ENCODE results near the gene SV2B.
A peak's percentile ranks its signal among the peaks of the same experiment; 100 is the strongest.

SV2B gene

DNA sequence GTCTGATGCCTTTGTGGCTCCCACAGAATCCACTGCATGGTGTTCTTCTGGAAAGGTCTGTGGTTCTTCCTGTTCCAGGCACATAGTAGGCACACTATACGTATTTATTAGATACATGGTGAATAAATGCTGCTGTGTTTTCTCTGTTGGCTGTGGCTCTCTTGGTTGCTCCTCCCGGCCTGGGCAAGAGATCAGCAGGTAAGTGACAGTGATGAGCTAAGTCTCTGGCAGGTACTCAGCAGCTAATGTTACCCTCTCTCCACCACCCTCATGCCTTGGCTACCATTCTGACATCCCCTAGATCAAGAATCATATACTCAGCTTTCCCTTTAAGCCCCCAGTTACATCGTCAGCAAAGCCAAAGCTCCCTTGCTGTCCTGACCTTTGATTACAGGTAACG lies 8.4 kb downstream of the SV2B start:
- DNase-seq, result no peak

DNA sequence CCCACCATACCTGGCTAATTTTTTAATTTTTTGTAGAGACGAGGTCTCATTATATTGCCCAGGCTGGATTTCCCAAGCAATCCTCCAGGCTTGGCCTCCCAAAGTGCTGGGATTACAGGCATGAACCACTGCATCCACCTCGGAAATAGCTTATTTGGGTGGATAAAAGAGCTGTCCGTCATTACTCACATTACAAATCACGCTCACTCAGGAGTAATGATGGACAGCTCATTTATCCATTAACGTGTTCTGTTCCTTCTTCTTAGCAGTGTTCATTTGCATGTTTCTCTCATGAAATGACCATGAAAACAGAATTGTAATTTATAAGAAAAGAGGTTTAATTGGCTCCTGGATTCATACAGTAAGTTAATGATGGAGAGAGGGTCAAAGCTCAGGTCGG lies 9.8 kb downstream of the SV2B start:
- no peak for DNase-seq

- DNase-seq, result no peak
Observed at GRCh38 chr15:91110407-91110806, 10.3 kb downstream of the SV2B start.

- no peak for DNase-seq
Observed at GRCh38 chr15:91113030-91113429, 13.0 kb downstream of the SV2B start.

- no peak for DNase-seq
Observed at GRCh38 chr15:91114301-91114700, 14.2 kb downstream of the SV2B start.

DNA sequence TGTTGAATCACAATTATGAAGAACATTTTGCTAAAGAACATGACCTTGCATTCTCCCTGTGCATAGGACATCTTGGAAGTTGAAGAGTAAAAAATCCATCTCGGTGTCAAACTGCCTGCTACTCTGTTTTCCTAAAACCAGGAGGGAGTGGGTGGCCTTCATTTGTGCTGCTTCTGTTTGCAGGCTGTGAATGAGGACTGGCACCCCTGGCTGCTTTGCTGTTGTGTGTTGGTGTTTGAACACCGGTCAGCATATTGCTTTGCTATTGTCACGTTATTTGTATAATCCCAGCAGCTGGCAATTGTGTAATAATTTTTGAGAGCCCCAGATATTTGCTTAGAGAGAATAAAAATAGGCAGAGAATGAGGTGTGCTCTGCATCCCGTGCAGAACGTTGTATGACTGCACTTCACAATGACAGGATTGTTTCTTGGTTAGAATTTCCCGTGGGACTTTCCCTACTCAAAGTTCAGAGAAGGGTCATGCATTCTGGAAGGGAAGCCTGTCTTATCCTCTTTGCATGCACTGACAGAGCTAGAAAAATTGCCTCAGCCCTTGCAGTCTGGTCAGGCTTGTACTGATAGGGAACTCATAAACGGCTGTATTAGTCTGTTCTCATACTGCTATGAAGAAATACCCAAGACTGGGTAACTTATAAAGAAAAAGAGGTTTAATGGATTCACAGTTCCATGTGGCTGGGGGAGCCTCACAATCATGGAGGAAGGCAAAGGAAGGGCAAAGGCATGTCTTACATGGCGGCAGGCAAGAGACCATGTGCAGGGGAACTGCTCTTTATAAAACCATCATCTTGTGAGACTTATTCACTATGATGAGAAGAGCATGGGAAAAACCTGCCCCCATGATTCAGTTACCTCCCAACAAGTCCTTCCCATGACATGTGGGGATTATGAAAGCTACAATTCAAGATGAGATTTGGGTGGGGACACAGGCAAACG lies 16.3 kb downstream of the SV2B start:
- DNase-seq, result peak; percentile 84

DNA sequence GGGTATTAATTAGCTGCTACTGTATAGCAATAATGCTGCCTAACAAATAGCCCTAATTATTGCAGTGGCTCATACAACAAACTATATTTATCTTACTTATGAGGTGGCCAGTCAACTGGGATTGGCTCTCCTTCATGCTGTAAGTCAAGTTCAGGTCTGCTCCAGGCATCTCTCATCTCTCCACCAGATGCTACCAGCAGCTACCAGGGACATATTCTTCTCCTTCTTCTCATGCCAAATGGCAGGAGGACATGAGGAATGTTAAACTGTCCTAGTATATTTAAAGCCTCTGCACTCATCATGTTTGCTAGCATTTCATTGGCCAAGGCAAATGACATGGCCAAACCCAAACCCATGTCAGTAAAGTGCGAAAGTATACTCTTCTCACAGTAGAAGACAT lies 17.3 kb downstream of the SV2B start:
- no peak for DNase-seq

DNA sequence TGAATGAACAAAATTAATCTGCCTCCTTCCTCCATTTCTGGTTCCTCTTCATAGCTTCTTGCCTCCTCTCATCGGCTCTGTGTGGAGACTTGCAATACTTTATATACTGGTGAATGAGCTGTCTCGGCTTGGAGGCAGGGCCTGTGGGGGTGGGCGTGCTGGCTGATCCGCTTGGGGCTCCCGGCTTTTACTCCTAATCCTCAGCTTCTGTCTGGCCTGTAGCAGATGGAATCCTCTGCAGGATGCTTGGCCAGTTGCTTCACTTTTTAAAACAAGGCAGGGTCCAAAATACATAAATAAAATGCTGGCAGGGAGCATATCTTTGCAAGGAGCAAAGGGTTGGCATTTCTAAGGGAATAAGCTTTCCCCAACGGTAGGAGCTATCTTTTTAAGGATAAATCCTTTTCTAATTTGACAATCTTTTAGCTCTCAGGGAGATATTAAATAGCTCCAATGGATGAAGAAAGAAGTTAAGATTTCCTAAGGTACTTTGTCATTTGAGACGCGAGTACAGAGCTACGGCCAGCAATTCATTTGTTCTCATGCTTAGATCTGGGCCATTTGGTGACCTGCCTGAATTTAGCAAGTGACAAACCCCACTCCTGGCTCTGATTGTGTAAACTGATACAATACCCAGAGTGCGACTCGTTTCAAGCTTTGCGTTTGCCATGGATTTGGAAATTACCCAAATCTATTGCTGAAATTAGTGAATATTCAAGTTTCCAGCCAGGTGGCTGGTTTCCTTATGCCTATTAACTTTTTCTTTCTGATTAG lies 18.9 kb downstream of the SV2B start:
- DNase-seq, result no peak

GRCh38 chr15:91122296-91122695 lies 22.2 kb downstream of the SV2B start:
- no peak for DNase-seq

DNA sequence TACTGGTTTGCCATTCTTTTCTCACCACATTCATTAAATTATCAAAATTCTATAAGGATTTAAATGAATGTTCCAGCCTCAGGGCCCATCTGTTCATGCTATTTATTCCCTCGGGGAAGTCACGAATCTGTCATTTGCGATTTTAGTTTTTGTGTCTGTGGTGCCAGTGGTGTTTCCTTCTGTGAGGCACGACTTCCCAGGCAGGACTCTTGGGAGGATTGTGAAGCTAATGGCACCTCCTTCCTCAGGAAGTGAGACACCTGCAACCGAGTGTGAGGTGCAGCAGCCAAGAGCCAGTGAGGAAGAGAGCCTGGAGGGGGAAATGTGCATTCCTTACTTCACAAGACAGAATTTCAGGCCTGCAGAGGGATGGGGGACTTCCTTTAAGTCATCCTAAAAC lies 24.1 kb downstream of the SV2B start:
- DNase-seq, result no peak

GRCh38 chr15:91125162-91125561 lies 25.1 kb downstream of the SV2B start:
- no peak for DNase-seq

- DNase-seq, result no peak
Observed at GRCh38 chr15:91126080-91126479, 26.0 kb downstream of the SV2B start.

GRCh38 chr15:91127236-91127955 lies 27.3 kb downstream of the SV2B start:
- no peak for DNase-seq

DNA sequence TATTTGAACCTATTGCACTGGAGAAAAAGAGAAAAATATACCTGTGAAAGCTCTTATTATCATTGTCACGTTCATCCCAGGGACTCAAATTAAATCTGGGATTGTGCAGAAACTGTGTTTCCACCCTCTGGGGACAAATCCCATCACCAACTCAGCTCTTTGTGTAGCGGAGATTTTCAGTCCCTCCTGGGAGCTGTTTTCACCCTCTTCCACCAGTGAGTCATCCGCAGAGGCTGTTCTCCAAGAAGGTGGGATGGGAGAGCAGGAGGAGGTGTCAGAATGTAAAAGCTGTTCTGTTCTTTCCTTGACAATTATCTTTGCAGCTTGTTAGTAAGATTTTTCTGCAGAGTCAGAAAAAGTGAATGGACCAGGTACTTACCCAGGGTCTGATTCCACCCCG lies 28.0 kb downstream of the SV2B start:
- DNase-seq, result no peak

- no peak for DNase-seq
Observed at GRCh38 chr15:91129436-91129835, 29.4 kb downstream of the SV2B start.

- no peak for DNase-seq
Observed at GRCh38 chr15:91132079-91132478, 32.0 kb downstream of the SV2B start.

GRCh38 chr15:91133511-91133910 lies 33.5 kb downstream of the SV2B start:
- DNase-seq, result peak; percentile 9

- DNase-seq, result no peak
Observed at GRCh38 chr15:91135201-91136130, 35.4 kb downstream of the SV2B start.

- no peak for DNase-seq
Observed at GRCh38 chr15:91136386-91136923, 36.4 kb downstream of the SV2B start.

GRCh38 chr15:91140601-91141000 lies 40.5 kb downstream of the SV2B start:
- no peak for DNase-seq

DNA sequence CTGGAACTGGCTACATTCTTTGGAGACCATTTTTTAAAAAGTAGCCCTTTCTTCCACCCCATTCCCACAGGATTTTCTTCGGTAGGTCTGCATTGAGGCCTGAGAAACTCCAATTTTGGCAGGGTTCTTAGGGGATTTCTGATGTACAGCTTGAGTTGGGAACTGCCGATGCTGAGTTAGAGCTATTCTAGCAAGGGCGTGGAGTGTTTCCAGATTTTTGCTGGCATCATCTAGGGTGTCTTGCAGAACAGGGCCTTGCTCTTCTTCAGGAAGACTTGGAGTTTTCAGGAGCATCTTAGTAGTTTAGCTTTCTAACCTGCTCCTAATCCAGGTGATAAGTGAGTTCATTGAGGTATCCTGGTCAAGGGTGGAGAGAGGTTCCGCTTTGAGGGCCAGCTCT lies 41.0 kb downstream of the SV2B start:
- DNase-seq, result no peak
